Activated T-cell treated with anti-CD3 and anti-CD28 coated beads, Interleukin-2, amount 50 U/mL, for 4 hours (primary cell): Measurements from ENCODE around the gene GJD3. TPM values are rescaled to one million over a fixed set of nuclear protein-coding genes. Genes with fewer than 3 reads are reported as not detected.
"Not testable (repeated sequence)": the region's sequence is repeated elsewhere in the genome, so short reads cannot be mapped to it uniquely, and the experiment has no call there.

Experiments used
- ATAC-seq, 2 donors: fragments of 200-7000 bp; cut with Tn5 transposase; one replicate each; pipeline ENCODE4 v1.10.0; 2021
- DNase-seq: peaks from one replicate; pipeline ENCODE4 v3.0.0-alpha.2; 2020
- H3K27me3 Mint-ChIP-seq: one replicate; pipeline ENCODE4 v1.8.0; 2021; ENCODE audit warnings: low read depth, mixed read lengths
- H3K36me3 Mint-ChIP-seq: one replicate; pipeline ENCODE4 v1.8.0; 2022; ENCODE audit warnings: mixed read lengths; ENCODE audit not compliant: insufficient read depth
- H3K4me1 Mint-ChIP-seq: one replicate; pipeline ENCODE4 v1.8.0; 2021; ENCODE audit warnings: low read depth, mixed read lengths
- H3K4me3 Mint-ChIP-seq: one replicate; pipeline ENCODE4 v1.8.0; 2021; ENCODE audit warnings: mild to moderate bottlenecking, moderate library complexity, mixed read lengths
- H3K9me3 Mint-ChIP-seq: one replicate; pipeline ENCODE4 v1.8.0; 2021; ENCODE audit warnings: mixed read lengths
- total RNA-seq, 3 donors: library from RNA; stranded (reverse); gene quantifications; one replicate each; pipeline ENCODE4 v1.2.1, GENCODE V29; 2021

The GJD3 gene
- total RNA-seq, 3 donors from 2014 or later: not detected

DNA sequence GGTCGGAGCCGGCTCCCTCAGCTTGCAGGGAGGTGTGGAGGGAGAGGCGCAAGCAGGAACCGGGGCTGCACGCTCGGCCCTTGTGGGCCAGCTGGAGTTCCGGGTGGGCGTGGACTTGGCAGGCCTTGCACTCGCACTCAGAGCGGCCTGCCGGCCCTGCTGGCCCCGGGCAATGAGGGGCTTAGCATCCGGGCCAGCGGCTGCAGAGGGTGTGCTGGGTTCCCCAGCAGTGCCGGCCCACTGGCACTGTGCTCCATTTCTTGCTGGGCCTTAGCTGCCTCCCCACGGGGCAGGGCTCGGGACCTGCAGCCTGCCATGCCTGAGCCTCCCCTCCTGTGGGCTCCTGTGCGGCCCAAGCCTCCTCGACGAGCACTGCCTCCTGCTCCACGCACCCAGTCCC is 11.2 kb upstream of the GJD3 start:
- not testable (repeated sequence) for ATAC-seq, H3K4me3 Mint-ChIP-seq, H3K9me3 Mint-ChIP-seq, DNase-seq, H3K36me3 Mint-ChIP-seq, H3K27me3 Mint-ChIP-seq
- peaks cover 26% of the 10 kb centered on the region for H3K4me1 Mint-ChIP-seq

DNA sequence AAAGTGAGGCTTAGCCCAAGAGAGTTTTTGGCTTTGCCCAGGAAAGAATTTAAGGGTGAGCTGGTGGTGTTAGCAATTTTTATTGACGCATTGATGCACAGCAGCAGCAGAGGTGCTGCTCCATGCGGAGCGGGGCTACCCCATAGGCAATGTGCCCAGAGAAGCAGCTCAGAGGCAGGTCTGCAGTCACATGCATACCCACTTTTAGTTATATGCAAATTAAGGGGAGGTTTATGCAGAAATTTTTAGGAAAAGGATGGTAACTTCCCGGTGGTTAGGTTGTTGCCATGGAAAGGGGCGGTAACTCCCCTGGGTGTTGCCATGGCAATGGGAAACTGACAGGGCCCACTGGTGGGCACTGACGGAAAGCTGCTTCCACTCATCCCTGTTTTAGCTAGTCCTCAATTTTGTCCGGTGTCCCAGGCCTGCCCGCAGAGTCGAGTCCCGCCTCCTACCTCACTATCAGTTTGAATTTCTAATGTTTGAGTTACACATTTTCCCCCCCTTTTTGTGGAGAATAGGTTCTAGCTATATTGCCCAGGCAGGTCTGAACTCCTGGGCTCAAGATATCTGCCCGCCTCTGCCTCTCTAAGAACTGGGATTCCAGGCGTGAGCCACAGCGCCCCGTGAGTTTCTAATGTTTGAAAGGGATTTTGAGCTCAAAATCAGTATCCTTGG is 10.4 kb upstream of the GJD3 start:
- ATAC-seq (no peak), DNase-seq (no peak)

GRCh38 chr17:40373999-40374398 is 9.5 kb upstream of the GJD3 start:
- ATAC-seq: no peak
- no peak for DNase-seq
- peaks cover 26% of the 10 kb centered on the region for H3K4me1 Mint-ChIP-seq
- no peak overlapping the region for H3K4me3 Mint-ChIP-seq
- H3K9me3 Mint-ChIP-seq: no peaks in the 10 kb centered on the region
- H3K36me3 Mint-ChIP-seq: no peaks in the 10 kb centered on the region
- no peaks in the 10 kb centered on the region for H3K27me3 Mint-ChIP-seq

More for the DNA sequence above, 10.4 kb upstream of the GJD3 start:
- Mint-ChIP-seq H3K27me3 (no peaks in the 10 kb centered on the region), H3K4me3 (no peak overlapping the region), H3K9me3 (no peaks in the 10 kb centered on the region), H3K36me3 (no peaks in the 10 kb centered on the region), H3K4me1 (peaks cover 26% of the 10 kb centered on the region)

- H3K4me3 Mint-ChIP-seq: no peak overlapping the region
- H3K9me3 Mint-ChIP-seq: no peaks in the 10 kb centered on the region
- ATAC-seq (peak; percentile 68 to 81), DNase-seq (no peak)
- H3K36me3 Mint-ChIP-seq: no peaks in the 10 kb centered on the region
- peaks cover 26% of the 10 kb centered on the region for H3K4me1 Mint-ChIP-seq
- no peaks in the 10 kb centered on the region for H3K27me3 Mint-ChIP-seq
Observed at GRCh38 chr17:40373324-40373723, 8.8 kb upstream of the GJD3 start.

GRCh38 chr17:40372644-40373043 is 8.1 kb upstream of the GJD3 start:
- DNase-seq, H3K27me3 Mint-ChIP-seq, H3K36me3 Mint-ChIP-seq, ATAC-seq, H3K4me3 Mint-ChIP-seq, H3K9me3 Mint-ChIP-seq: not testable (repeated sequence)
- H3K4me1 Mint-ChIP-seq: peaks cover 26% of the 10 kb centered on the region

- ATAC-seq: no peak
- Mint-ChIP-seq H3K36me3 (no peaks in the 10 kb centered on the region), H3K27me3 (no peaks in the 10 kb centered on the region), H3K9me3 (no peaks in the 10 kb centered on the region), H3K4me3 (no peak overlapping the region), H3K4me1 (peaks cover 24% of the 10 kb centered on the region)
- DNase-seq: no peak
Observed at GRCh38 chr17:40372031-40372430, 7.5 kb upstream of the GJD3 start.

- Mint-ChIP-seq H3K9me3 (no peaks in the 10 kb centered on the region), H3K27me3 (no peaks in the 10 kb centered on the region), H3K36me3 (no peaks in the 10 kb centered on the region), H3K4me1 (peaks cover 21% of the 10 kb centered on the region), H3K4me3 (no peak overlapping the region)
- ATAC-seq: peak; percentile 58 to 65
- no peak for DNase-seq
Observed at GRCh38 chr17:40371261-40371929, 6.9 kb upstream of the GJD3 start.

GRCh38 chr17:40369923-40370322 is 5.4 kb upstream of the GJD3 start:
- H3K27me3 Mint-ChIP-seq: no peaks in the 10 kb centered on the region
- H3K4me3 Mint-ChIP-seq: no peak overlapping the region
- no peak for ATAC-seq
- peaks cover 21% of the 10 kb centered on the region for H3K4me1 Mint-ChIP-seq
- H3K9me3 Mint-ChIP-seq: no peaks in the 10 kb centered on the region
- no peak for DNase-seq
- no peaks in the 10 kb centered on the region for H3K36me3 Mint-ChIP-seq

GRCh38 chr17:40367728-40368127 is 3.2 kb upstream of the GJD3 start:
- not testable (repeated sequence) for ATAC-seq, H3K27me3 Mint-ChIP-seq, H3K4me3 Mint-ChIP-seq, H3K9me3 Mint-ChIP-seq, H3K36me3 Mint-ChIP-seq, DNase-seq
- peaks cover 11% of the 10 kb centered on the region for H3K4me1 Mint-ChIP-seq

DNA sequence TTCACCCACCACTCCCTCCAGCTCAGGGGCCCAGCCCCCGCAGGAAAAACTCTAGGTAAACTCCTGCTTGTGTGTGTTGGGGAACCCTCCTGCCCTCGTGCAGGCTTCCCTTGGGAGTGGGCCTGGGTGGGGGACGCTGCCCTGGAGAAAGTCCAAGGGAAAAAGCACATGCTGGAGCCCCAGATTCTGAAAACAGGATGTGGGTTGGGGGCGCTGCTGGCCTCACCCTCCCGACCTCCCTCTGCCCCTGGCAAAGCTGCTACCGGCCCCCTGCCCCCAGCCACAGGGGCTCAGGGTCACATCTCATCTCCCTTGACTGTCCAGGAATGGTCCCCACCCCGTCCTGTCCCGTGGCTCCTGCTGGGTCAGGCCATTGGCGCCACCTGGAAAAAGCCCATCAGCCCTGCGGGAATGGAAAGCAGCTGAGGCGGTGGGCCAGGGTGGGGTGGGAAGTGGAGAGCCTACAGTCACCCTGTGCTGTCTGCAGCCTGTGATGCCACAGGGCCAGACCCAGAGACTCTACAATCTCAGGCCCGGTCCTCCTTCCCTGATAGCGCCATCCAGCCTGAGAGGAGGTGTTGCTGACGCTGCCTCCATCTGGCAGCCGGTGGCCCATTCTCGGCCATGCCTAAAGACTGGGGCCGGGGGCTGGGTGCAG is 2.5 kb upstream of the GJD3 start:
- DNase-seq (no peak), ATAC-seq (no peak)
- Mint-ChIP-seq H3K9me3 (no peaks in the 10 kb centered on the region), H3K4me3 (no peak overlapping the region), H3K27me3 (peaks cover 3% of the 10 kb centered on the region), H3K4me1 (peaks cover 8% of the 10 kb centered on the region), H3K36me3 (no peaks in the 10 kb centered on the region)

DNA sequence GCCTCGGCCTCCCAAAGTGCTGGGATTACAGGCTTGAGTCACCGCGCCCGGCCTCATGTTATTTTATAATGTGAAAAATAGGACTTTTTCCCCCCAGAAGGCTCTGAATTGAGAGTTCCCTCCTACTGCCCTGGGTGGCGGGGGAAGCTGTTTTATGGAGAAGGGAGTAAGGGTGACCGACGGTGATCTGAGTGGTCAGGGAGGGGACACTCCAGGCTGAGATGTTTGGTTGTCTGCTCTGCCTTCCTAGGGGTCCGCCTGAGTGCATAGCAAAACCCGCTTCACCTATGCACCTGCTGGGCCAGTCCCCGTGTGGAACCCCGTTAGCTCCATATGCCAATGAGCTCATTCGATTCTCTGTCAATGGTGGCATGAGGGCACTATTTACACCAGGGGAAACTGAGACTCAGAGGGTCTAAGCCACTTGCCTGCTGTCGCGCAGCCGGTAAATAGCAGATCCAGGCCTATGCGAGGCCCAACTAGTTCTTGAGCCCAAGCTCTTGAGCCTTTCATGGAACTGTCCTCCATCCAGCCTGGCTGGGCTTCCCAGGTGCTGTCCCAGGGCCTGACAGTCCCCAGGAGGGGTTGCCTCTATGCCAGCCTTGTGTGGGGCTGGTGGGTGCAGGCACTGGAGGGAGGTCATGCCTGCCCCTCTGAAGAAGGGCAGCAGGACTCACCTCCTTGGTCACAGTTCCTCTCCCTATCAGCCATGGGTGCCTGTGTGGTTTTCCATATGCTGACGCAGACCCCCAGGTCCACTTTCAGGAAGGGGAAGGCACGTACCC is 1.7 kb upstream of the GJD3 start:
- H3K36me3 Mint-ChIP-seq: no peaks in the 10 kb centered on the region
- no peak for ATAC-seq
- H3K4me1 Mint-ChIP-seq: peaks cover 5% of the 10 kb centered on the region
- peaks cover 3% of the 10 kb centered on the region for H3K27me3 Mint-ChIP-seq
- no peak overlapping the region for H3K4me3 Mint-ChIP-seq
- no peaks in the 10 kb centered on the region for H3K9me3 Mint-ChIP-seq
- no peak for DNase-seq

DNA sequence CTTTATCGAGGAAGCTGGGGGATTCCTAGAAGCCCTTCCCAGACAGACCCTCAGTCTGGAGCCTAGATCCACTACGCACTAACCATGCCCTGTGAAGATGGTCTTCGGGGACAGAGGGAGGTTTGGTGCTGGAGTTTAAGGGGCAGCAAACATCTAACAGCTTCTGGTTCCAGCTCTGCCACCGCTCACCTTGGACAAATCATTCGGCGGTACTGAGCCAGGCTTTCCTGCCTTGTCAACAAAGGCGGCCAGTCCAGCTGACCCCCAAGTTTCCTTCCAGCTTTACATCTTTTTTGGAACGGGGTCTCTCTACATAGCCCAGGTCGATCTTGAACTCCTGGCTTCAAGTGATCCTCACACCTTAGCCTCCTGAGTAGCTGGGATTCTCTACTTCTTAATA is 369 bp upstream of the GJD3 start:
- Mint-ChIP-seq H3K36me3 (no peaks in the 10 kb centered on the region), H3K4me3 (no peak overlapping the region), H3K4me1 (peaks cover 4% of the 10 kb centered on the region), H3K9me3 (no peaks in the 10 kb centered on the region), H3K27me3 (peaks cover 11% of the 10 kb centered on the region)
- ATAC-seq (no peak), DNase-seq (no peak)

- peaks cover 8% of the 10 kb centered on the region for H3K4me1 Mint-ChIP-seq
- H3K9me3 Mint-ChIP-seq: no peaks in the 10 kb centered on the region
- peak; percentile 57 to 60 for ATAC-seq
- peak overlapping the region; percentile 74 for H3K4me3 Mint-ChIP-seq
- no peaks in the 10 kb centered on the region for H3K36me3 Mint-ChIP-seq
- no peak for DNase-seq
- peaks cover 11% of the 10 kb centered on the region for H3K27me3 Mint-ChIP-seq
Observed at GRCh38 chr17:40363111-40363827, 1.3 kb downstream of the GJD3 start.

GRCh38 chr17:40362696-40363110 is 1.8 kb downstream of the GJD3 start:
- no peaks in the 10 kb centered on the region for H3K9me3 Mint-ChIP-seq

More at GRCh38 chr17:40362696-40363110, 1.8 kb downstream of the GJD3 start:
- peak; percentile 75 for DNase-seq
- ATAC-seq: peak; percentile 92 to 93
- Mint-ChIP-seq H3K4me3 (peak overlapping the region; percentile 74), H3K4me1 (peaks cover 9% of the 10 kb centered on the region), H3K36me3 (no peaks in the 10 kb centered on the region), H3K27me3 (peaks cover 11% of the 10 kb centered on the region)
